H1 (cell line): Measurements from ENCODE around the gene CELF4. TPM values are rescaled to one million over a fixed set of nuclear protein-coding genes. Genes with fewer than 3 reads are reported as not detected.

Source experiments
- CHD7 ChIP-seq: fragments of 300-600 bp; sonication (generic); IDR thresholded peaks from 2 replicates; pipeline ENCODE4 v1.7.1; 2012; ENCODE audit warnings: low read length, moderate library complexity, mild to moderate bottlenecking, inconsistent platforms; ENCODE audit not compliant: insufficient replicate concordance
- polyA plus RNA-seq, 7 experiments: library from polyadenylated mRNA; depleted of rRNA in 3 of 7; stranded (reverse) in 5 of 7; unstranded in 2 of 7; fragments of >200 nt in 5 of 7; fragments of 200-250 nt in 2 of 7; gene quantifications; 1 replicate in 5 of 7; 2 replicates in 1 of 7; 4 replicates in 1 of 7; pipeline versions ENCODE4 v1.2.1 to v1.2.3, GENCODE V29; 2011 to 2013; ENCODE audit warnings: missing spikeins in 2 of 7, mixed read lengths in 2 of 7
- total RNA-seq: library from RNA; stranded (reverse); fragmentation: NEBNext Ultra II Directional; extraction: Animal tissue kit (Norgen Biotek cat#: 25700); gene quantifications from 2 replicates; pipeline ENCODE4 v1.2.1, GENCODE V29; 2021

CELF4 gene
- total and polyA plus RNA-seq, 2 of the 8 experiments (the other 6 are each of a cell fraction or from before 2014, with no cell fraction given), result 1.6 to 3.4 TPM

- TF ChIP-seq CHD7, result no peak
These were observed 11.5 kb upstream of the CELF4 start (continued) for GRCh38 chr18:37577051-37577611.
